ENCODE measurements around the gene WDR73. TPM values are rescaled to one million over a fixed set of nuclear protein-coding genes. Genes with fewer than 3 reads are reported as not detected.

Gene WDR73
- polyA plus RNA-seq, 1 donor (not counting 4 experiments of a cell fraction or from before 2014, with no cell fraction given), result 23.6 TPM

GRCh38 chr15:84657748-84658079, 3.6 kb upstream of the WDR73 start:
- H3K9me1 ChIP-seq (ENCODE audit: control insufficient read depth, extremely low read depth, insufficient read depth, low read length), result no peaks in the 10 kb centered on the region
- peaks cover 13% of the 10 kb centered on the region for H3K79me2 ChIP-seq (ENCODE audit: control insufficient read depth, insufficient read depth, low read length)
- H3K9me3 ChIP-seq (ENCODE audit: control insufficient read depth, low read depth, low read length), result no peaks in the 10 kb centered on the region
- H2AFZ ChIP-seq (ENCODE audit: control insufficient read depth, low read length), result peak overlapping the region; percentile 53
- no peak for TF ChIP-seq CTCF (optimal IDR thresholded peaks at IDR 0.05 in 1 of 3, IDR thresholded peaks at IDR 0.05 in 1 of 3, conservative IDR thresholded peaks at IDR 0.05 in 1 of 3; ENCODE audit: extremely low read depth in 1 of 3, insufficient read depth in 2 of 3, low read length in 3 of 3)
- TF ChIP-seq EZH2 (IDR thresholded peaks at IDR 0.05; ENCODE audit: low read length), result no peak
- peak overlapping the region; percentile 70 for H3K4me2 ChIP-seq (ENCODE audit: control insufficient read depth, extremely low read depth, insufficient read depth, low read depth, low read length)
- H3K27ac ChIP-seq (ENCODE audit: control insufficient read depth, insufficient read depth, low read length), result peak overlapping the region; percentile 15
- dilution Hi-C loops (cut with MboI; ENCODE audit: extremely low pct_ligation_motif_present, low sequenced_read_pairs), result no loop called here
- H4K20me1 ChIP-seq (ENCODE audit: control insufficient read depth, extremely low read depth, insufficient read depth, low read length), result no peaks in the 10 kb centered on the region
- no peaks in the 10 kb centered on the region for H3K27me3 ChIP-seq (ENCODE audit: control insufficient read depth, extremely low read depth, insufficient read depth, low read length)
- H3K36me3 ChIP-seq (ENCODE audit: control insufficient read depth in 2 of 2, extremely low read depth in 1 of 2, insufficient read depth in 2 of 2, low read length in 2 of 2), result peaks cover 0 to 5% of the 10 kb centered on the region in 2 experiments
- H3K4me1 ChIP-seq (ENCODE audit: control insufficient read depth, extremely low read depth, insufficient read depth, low read length), result peaks cover 25% of the 10 kb centered on the region
- H3K4me3 ChIP-seq (ENCODE audit: control insufficient read depth in 2 of 3, extremely low read depth in 1 of 3, insufficient read depth in 2 of 3, low read depth in 1 of 3, low read length in 3 of 3), result peak overlapping the region; percentile 37 to 71 (median 65)
- DNase-seq (ENCODE audit: low read depth, low spot score), result no peak
- no peak for FAIRE-seq
- H3K9ac ChIP-seq (ENCODE audit: control insufficient read depth, extremely low read depth, insufficient read depth, low read length), result peak overlapping the region; percentile 73

DNA sequence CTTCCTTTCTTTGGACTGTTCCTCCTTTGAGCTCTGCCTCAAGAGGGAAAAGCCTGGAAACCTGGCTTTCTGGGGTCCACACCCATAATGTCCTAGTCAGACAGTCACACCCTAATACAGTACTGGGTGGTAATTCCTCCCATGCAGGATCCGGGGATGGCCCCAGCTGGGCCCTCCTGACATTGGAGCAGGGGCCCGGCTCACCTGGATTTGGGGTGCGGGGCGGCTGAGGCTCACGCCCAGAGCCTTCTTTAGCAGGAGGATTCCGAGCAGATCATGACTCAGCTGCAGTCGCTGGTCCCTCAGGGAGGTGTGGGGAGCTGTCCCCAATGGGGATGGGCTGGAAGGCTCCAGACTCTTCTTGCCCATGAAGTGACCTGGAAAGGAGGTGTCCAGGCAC, 2.9 kb upstream of the WDR73 start:
- no peak overlapping the region for H2AFZ ChIP-seq (ENCODE audit: control insufficient read depth, low read length)
- FAIRE-seq (no peak), DNase-seq (ENCODE audit: low read depth, low spot score) (no peak)
- H4K20me1 ChIP-seq (ENCODE audit: control insufficient read depth, extremely low read depth, insufficient read depth, low read length), result no peaks in the 10 kb centered on the region
- peaks cover 28% of the 10 kb centered on the region for H3K4me1 ChIP-seq (ENCODE audit: control insufficient read depth, extremely low read depth, insufficient read depth, low read length)
- H3K36me3 ChIP-seq (ENCODE audit: control insufficient read depth in 2 of 2, extremely low read depth in 1 of 2, insufficient read depth in 2 of 2, low read length in 2 of 2), result peaks cover 0 to 5% of the 10 kb centered on the region in 2 experiments
- peaks cover 19% of the 10 kb centered on the region for H3K79me2 ChIP-seq (ENCODE audit: control insufficient read depth, insufficient read depth, low read length)
- H3K9me3 ChIP-seq (ENCODE audit: control insufficient read depth, low read depth, low read length), result no peaks in the 10 kb centered on the region
- H3K27me3 ChIP-seq (ENCODE audit: control insufficient read depth, extremely low read depth, insufficient read depth, low read length), result no peaks in the 10 kb centered on the region
- TF ChIP-seq CTCF (optimal IDR thresholded peaks at IDR 0.05 in 1 of 3, IDR thresholded peaks at IDR 0.05 in 1 of 3, conservative IDR thresholded peaks at IDR 0.05 in 1 of 3; ENCODE audit: extremely low read depth in 1 of 3, insufficient read depth in 2 of 3, low read length in 3 of 3), result no peak
- no peak for TF ChIP-seq EZH2 (IDR thresholded peaks at IDR 0.05; ENCODE audit: low read length)
- no peak overlapping the region for H3K9ac ChIP-seq (ENCODE audit: control insufficient read depth, extremely low read depth, insufficient read depth, low read length)
- no peak overlapping the region for H3K4me2 ChIP-seq (ENCODE audit: control insufficient read depth, extremely low read depth, insufficient read depth, low read depth, low read length)
- H3K9me1 ChIP-seq (ENCODE audit: control insufficient read depth, extremely low read depth, insufficient read depth, low read length), result no peaks in the 10 kb centered on the region
- dilution Hi-C loops (cut with MboI; ENCODE audit: extremely low pct_ligation_motif_present, low sequenced_read_pairs), result no loop called here
- H3K4me3 ChIP-seq (ENCODE audit: control insufficient read depth in 2 of 3, extremely low read depth in 1 of 3, insufficient read depth in 2 of 3, low read depth in 1 of 3, low read length in 3 of 3), result no peak overlapping the region
- no peak overlapping the region for H3K27ac ChIP-seq (ENCODE audit: control insufficient read depth, insufficient read depth, low read length)
